Embryonic facial prominence (tissue), 1 donor: Measurements from ENCODE around the gene OBP2A.
"Not testable (repeated sequence)": the region's sequence is repeated elsewhere in the genome, so short reads cannot be mapped to it uniquely, and the experiment has no call there.

Experiments
- DNase-seq: peaks from one replicate; pipeline ENCODE4 v3.0.0-alpha.2; 2016; ENCODE audit errors: extremely low spot score

OBP2A gene

GRCh38 chr9:135545646-135546176 lies at the start of gene OBP2A:
OBP2A (plus strand) TSS chr9:135546126; CDS start chr9:135546181, 55 bp downstream.
- DNase-seq = not testable (repeated sequence)

- no peak for DNase-seq
Measured at GRCh38 chr9:135498381-135499126, 47.4 kb upstream of the OBP2A start.

GRCh38 chr9:135499326-135500070 lies 46.4 kb upstream of the OBP2A start:
- peak; percentile 71 for DNase-seq

- DNase-seq = no peak
Measured at GRCh38 chr9:135500071-135500524, 45.8 kb upstream of the OBP2A start.

- peak; percentile 31 for DNase-seq
Measured at GRCh38 chr9:135500525-135501260, 45.2 kb upstream of the OBP2A start, which contains the start of gene MRPS2. MRPS2 (plus strand) TSS chr9:135500682; CDS start chr9:135500711, 29 bp downstream.

- no peak for DNase-seq
Measured at GRCh38 chr9:135501261-135502167, 44.4 kb upstream of the OBP2A start.

- no peak for DNase-seq
Measured at GRCh38 chr9:135502168-135502872, 43.6 kb upstream of the OBP2A start.

- DNase-seq = no peak
Measured at GRCh38 chr9:135502873-135503321, 43.0 kb upstream of the OBP2A start.

- no peak for DNase-seq
Measured at GRCh38 chr9:135503371-135504261, 42.3 kb upstream of the OBP2A start.

- no peak for DNase-seq
Measured at GRCh38 chr9:135504262-135505243, 41.4 kb upstream of the OBP2A start.

GRCh38 chr9:135505406-135506187 lies 40.3 kb upstream of the OBP2A start:
- no peak for DNase-seq

GRCh38 chr9:135506327-135507103 lies 39.4 kb upstream of the OBP2A start:
- no peak for DNase-seq

- DNase-seq = no peak
Measured at GRCh38 chr9:135507104-135508035, 38.6 kb upstream of the OBP2A start.

GRCh38 chr9:135508211-135508820 lies 37.6 kb upstream of the OBP2A start:
- DNase-seq = no peak

GRCh38 chr9:135509458-135509857 lies 36.5 kb upstream of the OBP2A start:
- DNase-seq = no peak
